Measurements from ENCODE around the gene PTGDS. TPM values are rescaled to one million over a fixed set of nuclear protein-coding genes. Genes with fewer than 3 reads are reported as not detected.
A peak's percentile ranks its signal among the peaks of the same experiment; 100 is the strongest.

The PTGDS gene
- total and polyA plus RNA-seq, 9 of the 15 experiments (the other 6 are each of a cell fraction or from before 2014, with no cell fraction given), result 0.46 to 7.1 (median 2.0) TPM

DNA sequence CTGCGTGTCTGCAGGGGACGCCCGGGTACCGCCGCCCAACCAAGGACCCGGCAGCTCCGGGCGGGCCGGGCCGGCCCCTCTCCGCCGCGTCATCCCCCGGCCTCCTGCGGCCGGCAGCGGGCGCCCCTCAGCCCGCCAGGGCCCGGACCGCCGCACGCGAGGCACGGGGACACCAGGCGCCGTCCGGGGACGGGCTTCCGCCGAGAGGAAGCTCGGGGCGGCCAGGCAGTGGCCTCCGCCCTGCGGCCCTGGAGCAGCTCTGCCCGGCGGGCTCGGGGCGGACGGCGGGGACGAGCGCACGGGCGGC lies 33.1 kb upstream of the PTGDS start (continued):
- TF ChIP-seq BRF1 (IDR thresholded peaks at IDR 0.05; ENCODE audit: borderline replicate concordance, extremely low read depth, insufficient read length), result no peak
- TF ChIP-seq HIVEP1 (CRISPR knock-in tag; IDR thresholded peaks at IDR 0.05), result no peak

DNA sequence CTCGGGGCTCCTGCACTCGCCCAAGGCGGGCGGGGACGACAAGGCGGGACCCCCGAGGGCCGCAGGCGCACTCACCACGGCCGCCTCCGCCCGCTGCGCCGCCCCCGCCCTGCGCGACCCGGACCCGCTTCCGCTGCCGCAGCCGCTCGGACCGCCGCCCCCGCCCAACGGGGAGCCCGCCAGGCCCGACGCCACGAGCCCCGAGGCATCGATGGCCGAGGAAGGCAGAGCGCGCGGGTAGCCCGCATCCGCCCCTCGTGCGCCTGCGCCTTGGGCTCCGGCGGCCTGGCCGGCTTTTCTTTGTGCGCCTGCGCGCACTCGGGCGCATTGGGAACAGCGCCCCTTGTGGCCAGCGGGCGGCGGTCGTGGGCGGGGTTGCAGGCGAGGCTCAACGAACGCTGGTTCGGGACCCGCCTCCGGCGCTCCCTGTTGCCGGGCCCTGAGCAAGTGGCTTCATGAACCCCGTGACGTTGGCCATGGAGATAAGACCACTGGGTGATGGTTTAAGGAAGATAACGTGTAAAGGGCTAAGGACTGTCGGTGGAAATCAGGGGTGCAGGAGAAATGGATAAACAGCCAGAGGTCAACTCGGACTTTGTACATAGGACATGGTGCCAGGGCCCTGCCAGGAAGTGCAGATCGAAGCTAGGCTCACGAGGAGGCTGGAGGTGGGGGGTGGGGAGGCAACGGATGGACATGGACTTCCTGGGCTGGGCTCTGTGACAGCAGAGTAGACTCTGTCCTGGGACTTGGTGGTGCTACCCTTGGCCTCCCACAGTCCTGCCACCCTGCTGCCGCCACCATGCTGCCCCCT lies 32.6 kb upstream of the PTGDS start, which contains the start of the genes C8G and FBXW5:
C8G (plus strand) TSS at position 725 of the 814 bp plus-strand sequence; CDS start at position 803, 78 bp downstream.
FBXW5 (minus strand) TSS at position 220 of the 814 bp plus-strand sequence. CDS start 655 bp downstream, outside the sequence.
- intact Hi-C loops (cut with micrococcal nuclease), result loop anchor here (2.0 to 5.0 kb wide), 4 partner anchors 48 to 157 kb away; partner anchors contain the start of genes ABCA2, PAXX and PHPT1
- Histone ChIP-seq H2AFZ (ENCODE audit: low read depth, low read length) (peak within 1 kb of the TSS; percentile 97), H3K4me3 (peak within 1 kb of the TSS; percentile 95), H3K9ac (ENCODE audit: insufficient read depth in 1 of 2, low read depth in 2 of 2, low read length in 2 of 2) (peak within 1 kb of the TSS; percentile 90 to 98), H3K36me3 (ENCODE audit: control insufficient read depth, insufficient read depth, low read length) (peaks cover 37% of the 10 kb centered on the region; the same call in 2 of the 3 replicates), H3K27me3 (ENCODE audit: control insufficient read depth in 2 of 2, insufficient read depth in 2 of 2, low read length in 2 of 2) (no peaks in the 10 kb centered on the region), H3K4me1 (replicated peaks in 1 of 2; ENCODE audit: control insufficient read depth in 2 of 2, insufficient read depth in 2 of 2, low read length in 2 of 2) (peaks cover 24 to 93% of the 10 kb centered on the region in 2 experiments), H4K20me1 (replicated peaks; ENCODE audit: control insufficient read depth, insufficient read depth, low read length) (no peaks in the 10 kb centered on the region), H3K79me2 (ENCODE audit: control insufficient read depth, insufficient read depth, low read length) (peaks cover 26% of the 10 kb centered on the region), H3K9me3 (replicated peaks; ENCODE audit: control insufficient read depth, insufficient read depth, low read depth, low read length) (no peaks in the 10 kb centered on the region), H3K27ac (ENCODE audit: extremely low read depth, low read depth, low read length) (peak within 1 kb of the TSS; percentile 91), H3K4me2 (ENCODE audit: insufficient read depth, low read length) (peak within 1 kb of the TSS; percentile 88), H3K9me1 (ENCODE audit: control insufficient read depth, insufficient read depth, low read length) (peaks cover 5% of the 10 kb centered on the region)
- ATAC-seq (peak; percentile 78), FAIRE-seq (peak; percentile 93), DNase-seq (ENCODE audit: extremely low read depth in 1 of 4, low spot score in 3 of 4) (peak; percentile 96 to 99 (median 98))
- 2% methylated on average over 57 of the region's 74 CpGs for WGBS (ENCODE audit: insufficient coverage, low coverage, missing lambda C conversion rate)
- in situ Hi-C loops (cut with MboI), result loop anchor here (5.0 kb wide), 1 partner anchor 93 kb away; no protein-coding TSS in a partner anchor
- TSS peak; percentile 78 for BruUV-seq (replicated peaks)
- POLR2A ChIA-PET, result interaction anchor here (0.6 to 1.3 kb wide), 5 partner anchors 14 to 111 kb away, joined by 3 to 4 read pairs (median 4); no protein-coding TSS in a partner anchor
- CTCF ChIA-PET (ENCODE audit: low intra/inter-chr PET ratio), result interaction anchor here (0.6 kb wide), 1 partner anchor 233 kb away, joined by 4 read pairs; the partner anchor contains the start of gene DIPK1B
- no peak for TF ChIP-seq CEBPB (tag; IDR thresholded peaks at IDR 0.05)
- peak; percentile 83 for TF ChIP-seq ATF7 (IDR thresholded peaks at IDR 0.05)
- no peak for TF ChIP-seq PURB (CRISPR knock-in tag; IDR thresholded peaks at IDR 0.05; ENCODE audit: low read depth)
- no peak for TF ChIP-seq PYGO2 (tag; IDR thresholded peaks at IDR 0.05)
- TF ChIP-seq ZNF133 (CRISPR knock-in tag; IDR thresholded peaks at IDR 0.05), result no peak
- TF ChIP-seq HDAC8 (tag; IDR thresholded peaks at IDR 0.05), result no peak
- TF ChIP-seq, protein P1, sequence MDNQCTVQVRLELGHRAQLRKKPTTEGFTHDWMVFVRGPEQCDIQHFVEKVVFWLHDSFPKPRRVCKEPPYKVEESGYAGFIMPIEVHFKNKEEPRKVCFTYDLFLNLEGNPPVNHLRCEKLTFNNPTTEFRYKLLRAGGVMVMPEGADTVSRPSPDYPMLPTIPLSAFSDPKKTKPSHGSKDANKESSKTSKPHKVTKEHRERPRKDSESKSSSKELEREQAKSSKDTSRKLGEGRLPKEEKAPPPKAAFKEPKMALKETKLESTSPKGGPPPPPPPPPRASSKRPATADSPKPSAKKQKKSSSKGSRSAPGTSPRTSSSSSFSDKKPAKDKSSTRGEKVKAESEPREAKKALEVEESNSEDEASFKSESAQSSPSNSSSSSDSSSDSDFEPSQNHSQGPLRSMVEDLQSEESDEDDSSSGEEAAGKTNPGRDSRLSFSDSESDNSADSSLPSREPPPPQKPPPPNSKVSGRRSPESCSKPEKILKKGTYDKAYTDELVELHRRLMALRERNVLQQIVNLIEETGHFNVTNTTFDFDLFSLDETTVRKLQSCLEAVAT (IDR thresholded peaks at IDR 0.05), result peak in 1 of 2 experiments; percentile 99; a peak in 2 of 4 replicates
- no peak for TF ChIP-seq ZNF175 (CRISPR knock-in tag; IDR thresholded peaks at IDR 0.05; ENCODE audit: low read depth)
- no peak for TF ChIP-seq ETS2 (tag; IDR thresholded peaks at IDR 0.05; ENCODE audit: borderline replicate concordance, poor library complexity, severe bottlenecking)
- TF ChIP-seq LCOR (CRISPR knock-in tag; IDR thresholded peaks at IDR 0.05), result 0 out of 2 replicates have a peak, but pooled peaks have one; percentile 35
- TF ChIP-seq HNRNPLL (IDR thresholded peaks at IDR 0.05; ENCODE audit: low read depth, low read length, poor library complexity, severe bottlenecking), result peak; percentile 57
- TF ChIP-seq NCOR1 (IDR thresholded peaks at IDR 0.05), result no peak
- TF ChIP-seq HIVEP1 (CRISPR knock-in tag; IDR thresholded peaks at IDR 0.05), result peak; percentile 80; the same call in 1 of the 2 replicates
- peak; percentile 13 for TF ChIP-seq HNRNPK (IDR thresholded peaks at IDR 0.05; ENCODE audit: low read depth, low read length, poor library complexity, severe bottlenecking)
- TF ChIP-seq SMC3 (conservative IDR thresholded peaks at IDR 0.05; ENCODE audit: insufficient read depth, low read depth, low read length), result peak; percentile 23; the same call in 1 of the 2 replicates
- TF ChIP-seq KDM1A (IDR thresholded peaks at IDR 0.05), result peak in 1 of 2 experiments; percentile 52; a peak in 1 of 4 replicates
- TF ChIP-seq TBL1XR1 (IDR thresholded peaks at IDR 0.05; ENCODE audit: low read length in 2 of 2), result peak in 1 of 2 experiments; percentile 55; a peak in 1 of 4 replicates
- TF ChIP-seq BDP1 (IDR thresholded peaks at IDR 0.05; ENCODE audit: insufficient read depth, insufficient read length), result no peak
- TF ChIP-seq ZNF830 (CRISPR knock-in tag; IDR thresholded peaks at IDR 0.05), result no peak
